Vagina (tissue), 2 donors: ENCODE results near the gene NSD2.

ENCODE experiments used
- CTCF ChIP-seq, 3 experiments: fragments of 450-650 bp in 2 of 3; fragments of 200-600 bp in 1 of 3; sonication (generic) in 1 of 3; IDR thresholded peaks; one replicate each; pipeline ENCODE4 v1.5.1; 2017 to 2019; ENCODE audit warnings: antibody characterized with exemption in 3 of 3, mild to moderate bottlenecking in 2 of 3, moderate library complexity in 2 of 3
- POLR2A ChIP-seq, 2 donors: fragments of 450-650 bp; IDR thresholded peaks; one replicate each; pipeline ENCODE4 v1.6.1; 2017; ENCODE audit warnings: antibody characterized with exemption in 2 of 2, mild to moderate bottlenecking in 2 of 2, moderate library complexity in 2 of 2
- POLR2AphosphoS5 ChIP-seq, 2 donors: sonication (generic); formaldehyde crosslinking; IDR thresholded peaks; one replicate each; pipeline ENCODE4 v1.9.0; 2017; ENCODE audit warnings: antibody characterized with exemption in 2 of 2, mild to moderate bottlenecking in 2 of 2, low read depth in 1 of 2; ENCODE audit not compliant: insufficient read depth in 1 of 2

GRCh38 chr4:1950369-1950768 lies 79.2 kb downstream of the NSD2 start:
- no peak for TF ChIP-seq CTCF (IDR thresholded peaks at IDR 0.05)
- no peak for TF ChIP-seq POLR2AphosphoS5 (IDR thresholded peaks at IDR 0.05; ENCODE audit: insufficient read depth in 1 of 2, low read depth in 1 of 2)
- no peak for TF ChIP-seq POLR2A (IDR thresholded peaks at IDR 0.05)
